HAP-1 (cell line): ENCODE measurements around the gene ROBO4.

Experiments
- DNase-seq, 2 experiments: peaks; one replicate each; pipeline ENCODE4 v3.0.0-alpha.2; 2016 to 2020; ENCODE audit warnings: low spot score in 2 of 2
- H3K27me3 ChIP-seq: fragments of 250-450 bp; sonication (Bioruptor Pico); 2 replicates; pipeline ENCODE4 v1.5.1; 2020; ENCODE audit warnings: low read depth, mild to moderate bottlenecking, moderate library complexity
- H3K36me3 ChIP-seq: fragments of 250-450 bp; sonication (Bioruptor Pico); replicated peaks from 2 replicates; pipeline ENCODE4 v1.5.1; 2020; ENCODE audit warnings: mild to moderate bottlenecking
- H3K4me1 ChIP-seq: fragments of 250-450 bp; sonication (Bioruptor Pico); 2 replicates; pipeline ENCODE4 v1.5.1; 2020; ENCODE audit warnings: mild to moderate bottlenecking
- H3K4me3 ChIP-seq: fragments of 250-450 bp; sonication (Bioruptor Pico); 2 replicates; pipeline ENCODE4 v1.5.1; 2020; ENCODE audit warnings: mild to moderate bottlenecking, moderate library complexity
- H3K9me3 ChIP-seq: fragments of 250-450 bp; sonication (Bioruptor Pico); 2 replicates; pipeline ENCODE4 v1.5.1; 2020; ENCODE audit warnings: mild to moderate bottlenecking, moderate library complexity
- in situ Hi-C: fragments of 300-500 bp; cut with MboI; formaldehyde crosslinking; loops from 3 replicates; pipeline ENCODE4 v1.14.3; 2020; ENCODE audit warnings: low sequenced_read_pairs, inconsistent platforms, mixed read lengths

Gene ROBO4

DNA sequence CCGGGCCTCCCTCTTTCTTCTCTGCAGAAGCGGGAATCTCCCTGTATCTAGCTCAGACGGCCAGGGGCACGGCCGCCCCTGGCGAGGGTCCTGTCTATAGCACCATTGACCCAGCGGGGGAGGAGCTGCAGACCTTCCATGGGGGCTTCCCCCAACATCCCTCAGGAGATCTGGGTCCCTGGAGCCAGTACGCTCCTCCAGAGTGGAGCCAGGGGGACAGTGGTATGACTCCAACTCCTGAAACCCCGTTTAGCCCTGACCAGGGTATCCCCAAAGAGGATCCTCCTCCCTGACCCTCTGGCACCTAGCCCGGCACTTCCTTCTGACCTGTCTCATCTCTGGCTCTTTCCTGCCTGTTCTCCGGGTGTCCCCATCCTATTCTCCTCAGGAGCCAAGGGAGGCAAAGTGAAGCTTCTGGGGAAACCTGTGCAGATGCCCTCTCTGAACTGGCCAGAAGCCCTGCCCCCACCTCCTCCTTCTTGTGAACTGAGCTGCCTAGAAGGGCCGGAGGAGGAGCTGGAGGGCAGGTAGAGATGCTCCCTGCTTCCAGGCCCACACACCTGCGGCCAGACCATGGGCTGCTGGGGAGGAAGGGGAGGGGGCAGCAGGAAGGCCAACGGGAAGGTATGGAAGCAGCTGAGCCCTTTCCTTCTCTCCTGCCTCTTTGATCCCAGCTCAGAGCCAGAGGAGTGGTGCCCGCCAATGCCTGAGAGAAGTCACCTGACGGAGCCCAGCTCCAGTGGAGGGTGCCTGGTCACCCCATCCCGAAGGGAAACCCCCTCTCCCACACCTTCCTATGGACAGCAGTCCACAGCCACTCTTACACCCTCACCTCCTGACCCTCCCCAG, 19.5 kb downstream of the ROBO4 start:
- in situ Hi-C loops, result no loop called here
- Histone ChIP-seq H3K9me3 (no peaks in the 10 kb centered on the region), H3K36me3 (no peaks in the 10 kb centered on the region), H3K4me3 (no peak overlapping the region), H3K27me3 (no peaks in the 10 kb centered on the region; the same call in 1 of the 2 replicates), H3K4me1 (peaks cover 4% of the 10 kb centered on the region)
- no peak for DNase-seq

DNA sequence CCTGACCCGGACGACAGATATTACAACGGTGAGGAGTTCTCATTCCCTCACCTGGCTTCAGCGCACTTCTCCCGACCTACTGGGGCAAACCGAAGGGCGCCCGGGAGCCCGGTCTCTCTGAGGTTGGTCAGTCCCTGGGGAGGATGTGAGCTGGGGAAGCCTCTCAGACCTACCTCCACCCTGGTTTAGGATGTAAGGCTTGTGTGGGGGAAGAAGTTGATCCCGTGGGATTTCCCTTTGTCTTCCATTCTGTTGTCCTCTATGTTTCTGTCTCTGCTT, 20.1 kb downstream of the ROBO4 start:
- H3K36me3 ChIP-seq, result no peaks in the 10 kb centered on the region
- DNase-seq, result no peak
- no peaks in the 10 kb centered on the region for H3K9me3 ChIP-seq
- in situ Hi-C loops, result no loop called here
- H3K27me3 ChIP-seq, result peaks cover 4% of the 10 kb centered on the region
- H3K4me3 ChIP-seq, result no peak overlapping the region
- H3K4me1 ChIP-seq, result peaks cover 4% of the 10 kb centered on the region

DNA sequence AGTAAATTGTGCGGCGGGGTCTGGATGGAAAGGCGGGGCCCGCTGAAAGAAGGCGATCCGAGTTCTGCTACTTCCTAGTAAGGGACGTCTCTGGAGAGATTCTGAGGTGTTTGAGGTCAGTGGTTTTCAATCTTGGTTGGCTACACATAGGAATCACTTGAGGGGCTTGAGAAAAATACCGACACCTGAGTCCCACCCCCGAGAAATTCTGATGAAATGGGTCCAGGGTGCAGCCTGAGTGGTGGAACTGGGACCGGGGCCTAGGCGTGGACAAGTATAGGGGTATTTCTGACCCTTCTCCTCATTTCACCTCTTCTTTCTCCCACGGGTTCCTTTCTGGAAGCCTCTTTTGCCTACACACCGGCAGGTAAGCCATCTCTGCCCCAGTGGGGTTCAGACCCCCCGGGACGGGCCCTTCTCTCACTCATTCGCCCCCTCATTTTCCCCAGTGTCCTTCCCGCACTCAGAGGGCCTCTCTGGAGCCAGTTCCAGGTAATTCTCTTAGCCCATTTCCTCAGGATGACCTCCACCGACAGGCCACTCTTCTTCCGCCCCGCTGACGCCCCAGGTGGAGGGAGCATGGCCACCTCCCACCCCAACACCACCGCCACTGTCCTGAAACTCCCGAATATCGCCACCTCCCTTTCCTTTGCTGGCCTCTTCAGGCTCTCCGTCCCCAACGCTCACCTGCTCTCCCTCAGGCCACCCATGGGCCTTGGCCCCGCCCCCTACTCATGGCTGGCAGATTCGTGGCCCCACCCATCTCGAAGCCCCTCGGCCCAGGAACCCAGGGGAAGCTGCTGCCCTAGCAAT, 20.6 kb downstream of the ROBO4 start:
- Histone ChIP-seq H3K9me3 (no peaks in the 10 kb centered on the region), H3K36me3 (no peaks in the 10 kb centered on the region), H3K4me1 (peaks cover 4% of the 10 kb centered on the region), H3K4me3 (peak overlapping the region; percentile 52), H3K27me3 (peaks cover 6% of the 10 kb centered on the region)
- in situ Hi-C loops, result no loop called here
- DNase-seq, result no peak

DNA sequence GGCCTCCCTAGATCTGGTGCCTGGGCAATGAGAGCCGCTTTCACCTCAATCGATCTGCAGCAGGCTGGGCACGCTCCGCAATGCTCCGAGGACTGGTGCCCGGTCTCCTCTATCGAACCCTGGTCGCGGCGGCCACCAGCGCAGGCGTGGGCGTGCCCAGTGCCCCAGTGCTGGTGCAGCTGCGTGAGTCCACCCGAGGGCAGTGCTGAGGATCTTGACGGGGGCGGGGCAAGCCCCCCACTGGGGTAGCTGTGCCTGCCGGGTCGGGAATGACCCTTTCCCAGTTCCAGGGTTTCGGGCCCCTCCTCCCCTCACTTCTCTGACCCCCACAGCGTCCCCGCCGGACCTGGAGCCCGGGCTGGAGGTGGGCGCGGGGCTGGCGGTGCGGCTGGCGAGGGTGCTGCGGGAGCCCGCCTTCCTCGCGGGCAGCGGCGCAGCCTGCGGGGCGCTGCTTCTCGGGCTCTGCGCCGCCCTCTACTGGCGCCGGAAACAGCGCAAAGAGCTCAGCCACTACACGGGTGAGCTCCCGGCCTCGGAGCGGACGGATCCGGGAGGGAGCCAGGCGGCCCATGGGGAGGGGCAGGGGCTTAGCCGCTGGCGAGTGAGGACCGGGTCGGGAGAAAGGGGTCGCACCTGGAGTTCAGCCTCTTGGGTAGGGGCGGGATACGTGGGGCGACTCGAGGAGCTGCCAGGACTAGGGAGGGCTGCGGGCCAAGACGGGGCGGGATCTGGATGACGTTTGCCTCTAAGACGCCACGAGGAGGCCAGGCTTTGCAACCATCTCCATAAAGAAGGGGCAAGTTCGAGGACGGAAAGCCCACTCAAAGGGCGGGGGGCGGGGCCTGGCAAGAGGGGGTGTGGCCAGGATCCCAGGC, 21.5 kb downstream of the ROBO4 start:
- Histone ChIP-seq H3K4me1 (peaks cover 4% of the 10 kb centered on the region), H3K27me3 (peaks cover 15% of the 10 kb centered on the region), H3K36me3 (no peaks in the 10 kb centered on the region), H3K4me3 (peak overlapping the region; percentile 52), H3K9me3 (no peaks in the 10 kb centered on the region)
- DNase-seq, result peak; percentile 84 to 92
- in situ Hi-C loops, result no loop called here

DNA sequence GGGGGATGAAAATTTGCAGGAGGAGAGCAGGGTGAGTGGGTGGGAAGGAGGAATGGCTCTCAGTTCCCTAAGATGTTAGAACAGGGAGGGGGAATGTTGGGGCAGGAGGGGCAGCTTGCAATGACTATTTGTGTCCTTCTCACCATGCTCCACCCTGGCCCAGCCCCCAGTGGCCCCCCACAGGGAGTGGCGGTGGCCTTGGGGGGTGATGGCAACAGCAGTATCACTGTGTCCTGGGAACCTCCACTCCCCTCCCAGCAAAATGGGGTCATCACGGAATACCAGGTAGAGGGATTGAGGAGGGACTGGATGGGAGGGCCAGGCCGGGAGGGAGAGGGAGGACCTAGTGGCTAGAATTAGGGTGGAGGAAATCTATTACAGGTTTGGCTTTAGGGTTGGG, 22.3 kb downstream of the ROBO4 start:
- in situ Hi-C loops, result no loop called here
- Histone ChIP-seq H3K4me3 (peak overlapping the region; percentile 52; the same call in 1 of the 2 replicates), H3K4me1 (peaks cover 4% of the 10 kb centered on the region), H3K27me3 (peaks cover 23% of the 10 kb centered on the region), H3K9me3 (no peaks in the 10 kb centered on the region), H3K36me3 (no peaks in the 10 kb centered on the region)
- DNase-seq, result no peak

DNA sequence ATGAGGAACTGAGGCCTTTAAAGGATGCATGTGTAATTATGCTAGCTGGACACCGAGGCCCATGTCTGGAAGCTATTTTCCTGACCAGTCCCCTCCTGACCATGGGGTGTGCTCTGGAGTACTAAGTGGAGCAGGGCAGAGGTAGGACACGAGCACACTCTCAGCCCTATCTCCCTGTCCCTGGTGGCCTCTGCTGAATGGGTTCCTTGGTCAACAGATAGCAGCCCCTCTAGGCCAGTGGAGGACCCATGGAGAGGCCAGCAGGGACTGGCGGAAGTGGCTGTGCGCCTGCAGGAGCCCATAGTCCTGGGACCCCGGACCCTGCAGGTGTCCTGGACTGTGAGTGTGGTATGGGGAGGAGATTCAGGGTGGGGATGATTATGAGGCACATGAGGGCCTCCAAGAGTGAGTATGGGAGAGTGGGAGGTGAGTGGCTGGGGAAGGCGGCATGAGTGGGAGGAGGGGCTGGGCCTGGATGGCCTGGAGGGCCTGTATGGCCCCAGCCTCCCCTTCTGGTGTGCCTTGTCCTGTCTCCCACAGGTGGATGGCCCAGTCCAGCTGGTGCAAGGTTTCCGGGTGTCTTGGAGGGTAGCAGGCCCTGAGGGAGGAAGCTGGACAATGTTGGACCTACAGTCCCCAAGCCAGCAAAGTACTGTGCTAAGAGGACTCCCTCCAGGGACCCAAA, 23.0 kb downstream of the ROBO4 start:
- in situ Hi-C loops, result loop anchor here (25.0 kb wide), 1 partner anchor 462 kb away; the partner anchor contains the start of gene OR8B4
- H3K9me3 ChIP-seq, result no peaks in the 10 kb centered on the region
- H3K4me3 ChIP-seq, result no peak overlapping the region
- H3K4me1 ChIP-seq, result peaks cover 4% of the 10 kb centered on the region
- no peaks in the 10 kb centered on the region for H3K36me3 ChIP-seq
- DNase-seq, result no peak
- peaks cover 29% of the 10 kb centered on the region for H3K27me3 ChIP-seq

DNA sequence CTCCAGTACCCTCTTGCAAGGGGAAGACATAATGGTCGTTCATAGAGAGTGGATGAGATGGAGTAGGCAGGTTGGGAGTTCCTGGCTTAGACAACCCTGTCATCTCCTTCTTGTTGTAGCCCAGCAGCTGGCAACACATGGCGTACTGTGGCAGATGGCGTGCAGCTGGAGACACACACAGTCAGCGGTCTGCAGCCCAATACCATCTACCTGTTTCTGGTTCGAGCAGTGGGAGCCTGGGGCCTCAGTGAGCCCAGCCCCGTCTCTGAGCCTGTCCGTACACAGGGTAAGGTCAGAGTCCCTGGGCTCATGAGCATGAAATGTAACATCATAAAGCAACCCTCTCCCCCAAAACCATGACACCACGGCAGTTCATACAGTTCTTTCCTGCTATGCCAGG, 23.7 kb downstream of the ROBO4 start:
- in situ Hi-C loops, result loop anchor here (25.0 kb wide), 1 partner anchor 462 kb away; the partner anchor contains the start of gene OR8B4
- H3K4me3 ChIP-seq, result no peak overlapping the region
- H3K4me1 ChIP-seq, result peaks cover 4% of the 10 kb centered on the region
- peaks cover 37% of the 10 kb centered on the region for H3K27me3 ChIP-seq
- no peak for DNase-seq
- H3K9me3 ChIP-seq, result no peaks in the 10 kb centered on the region
- H3K36me3 ChIP-seq, result no peaks in the 10 kb centered on the region

DNA sequence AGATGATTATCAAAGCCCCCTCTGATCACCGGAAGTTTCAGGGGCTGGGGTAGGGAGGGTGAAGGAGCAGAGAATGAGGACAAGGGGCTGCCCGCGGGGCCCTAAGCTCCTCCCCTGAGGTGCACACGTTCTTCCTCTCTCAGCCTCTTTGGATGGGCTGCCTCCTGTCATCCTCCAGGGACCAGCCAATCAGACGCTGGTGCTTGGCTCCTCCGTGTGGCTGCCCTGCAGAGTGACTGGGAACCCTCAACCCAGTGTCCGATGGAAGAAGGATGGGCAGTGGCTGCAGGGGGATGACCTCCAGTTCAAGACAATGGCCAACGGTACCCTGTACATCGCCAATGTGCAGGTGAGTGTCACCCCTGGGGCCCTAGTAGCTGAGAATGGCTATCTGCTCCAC, 24.9 kb downstream of the ROBO4 start:
- no peak for DNase-seq
- peaks cover 49% of the 10 kb centered on the region for H3K27me3 ChIP-seq
- H3K36me3 ChIP-seq, result no peaks in the 10 kb centered on the region
- peaks cover 4% of the 10 kb centered on the region for H3K4me1 ChIP-seq
- H3K9me3 ChIP-seq, result no peaks in the 10 kb centered on the region
- no peak overlapping the region for H3K4me3 ChIP-seq
- in situ Hi-C loops, result loop anchor here (25.0 kb wide), 1 partner anchor 460 kb away; the partner anchor contains the start of gene OR8B4

DNA sequence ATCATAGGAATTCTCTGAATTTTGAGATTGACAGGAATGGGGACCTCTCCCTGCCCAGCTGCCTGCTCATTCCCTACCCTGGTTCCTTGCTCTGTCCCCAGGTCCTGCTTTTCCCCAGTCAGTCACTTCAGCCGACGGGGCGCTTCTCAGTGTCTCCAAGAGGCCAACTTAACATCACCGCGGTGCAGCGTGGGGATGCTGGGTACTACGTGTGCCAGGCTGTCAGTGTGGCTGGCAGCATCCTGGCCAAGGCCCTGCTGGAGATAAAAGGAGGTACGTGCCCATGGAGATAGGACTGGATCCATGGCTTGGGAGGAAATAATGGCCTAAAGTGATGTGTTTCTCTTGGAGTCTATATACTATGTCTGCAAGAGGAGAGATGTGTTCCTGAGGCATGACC, 25.4 kb downstream of the ROBO4 start:
- in situ Hi-C loops, result loop anchor here (25.0 kb wide), 1 partner anchor 460 kb away; the partner anchor contains the start of gene OR8B4
- no peak overlapping the region for H3K4me3 ChIP-seq
- H3K4me1 ChIP-seq, result peaks cover 4% of the 10 kb centered on the region
- H3K27me3 ChIP-seq, result peaks cover 51% of the 10 kb centered on the region
- no peaks in the 10 kb centered on the region for H3K9me3 ChIP-seq
- no peak for DNase-seq
- no peaks in the 10 kb centered on the region for H3K36me3 ChIP-seq

DNA sequence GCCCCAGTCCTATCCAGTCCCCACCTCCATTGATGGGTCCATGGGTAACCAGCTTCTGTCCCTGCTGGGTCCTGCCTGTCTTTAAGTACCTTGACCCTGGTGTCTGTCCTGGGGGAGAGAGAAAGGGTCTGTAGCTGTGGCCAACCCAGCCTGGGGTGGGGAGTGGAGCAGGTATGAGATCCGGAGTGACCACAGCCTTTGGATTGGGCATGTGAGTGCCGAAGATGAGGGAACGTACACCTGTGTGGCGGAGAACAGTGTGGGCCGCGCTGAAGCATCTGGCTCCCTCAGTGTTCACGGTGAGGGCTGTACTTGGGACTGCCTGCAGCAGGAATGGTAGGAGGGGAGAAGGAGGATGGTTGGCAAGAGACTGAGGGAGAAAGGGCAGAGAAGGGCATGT, 27.2 kb downstream of the ROBO4 start:
- H3K27me3 ChIP-seq, result peaks cover 70% of the 10 kb centered on the region
- no peaks in the 10 kb centered on the region for H3K36me3 ChIP-seq
- no peak overlapping the region for H3K4me3 ChIP-seq
- DNase-seq, result no peak
- H3K4me1 ChIP-seq, result peaks cover 3% of the 10 kb centered on the region; the same call in 1 of the 2 replicates
- no peaks in the 10 kb centered on the region for H3K9me3 ChIP-seq
- in situ Hi-C loops, result loop anchor here (25.0 kb wide), 1 partner anchor 458 kb away; the partner anchor contains the start of gene OR8B4

DNA sequence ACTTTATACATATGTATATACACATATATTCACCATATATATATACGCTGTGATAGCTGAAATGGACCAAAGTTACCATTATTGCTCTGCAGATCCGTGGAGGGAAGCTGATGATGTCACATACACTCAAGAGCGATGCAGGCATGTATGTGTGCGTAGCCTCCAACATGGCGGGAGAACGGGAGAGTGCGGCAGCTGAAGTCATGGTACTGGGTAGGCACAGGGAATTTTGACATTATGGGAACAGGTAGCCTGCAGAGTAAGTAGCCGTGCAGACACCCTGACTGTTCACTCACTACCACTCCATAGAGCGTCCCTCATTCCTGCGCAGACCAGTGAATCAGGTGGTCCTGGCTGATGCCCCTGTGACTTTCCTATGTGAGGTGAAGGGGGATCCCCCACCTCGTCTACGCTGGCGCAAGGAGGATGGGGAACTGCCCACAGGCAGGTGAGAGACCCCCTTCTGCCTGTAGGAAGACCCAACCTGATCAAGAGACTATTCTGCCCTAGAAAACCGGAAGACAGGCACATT, 27.7 kb downstream of the ROBO4 start:
- Histone ChIP-seq H3K4me1 (peaks cover 3% of the 10 kb centered on the region; the same call in 1 of the 2 replicates), H3K9me3 (no peaks in the 10 kb centered on the region), H3K4me3 (no peak overlapping the region), H3K36me3 (no peaks in the 10 kb centered on the region), H3K27me3 (peaks cover 75% of the 10 kb centered on the region)
- in situ Hi-C loops, result loop anchor here (10.0 to 25.0 kb wide), 2 partner anchors 225 to 458 kb away; partner anchors contain the start of gene OR8B4
- no peak for DNase-seq

DNA sequence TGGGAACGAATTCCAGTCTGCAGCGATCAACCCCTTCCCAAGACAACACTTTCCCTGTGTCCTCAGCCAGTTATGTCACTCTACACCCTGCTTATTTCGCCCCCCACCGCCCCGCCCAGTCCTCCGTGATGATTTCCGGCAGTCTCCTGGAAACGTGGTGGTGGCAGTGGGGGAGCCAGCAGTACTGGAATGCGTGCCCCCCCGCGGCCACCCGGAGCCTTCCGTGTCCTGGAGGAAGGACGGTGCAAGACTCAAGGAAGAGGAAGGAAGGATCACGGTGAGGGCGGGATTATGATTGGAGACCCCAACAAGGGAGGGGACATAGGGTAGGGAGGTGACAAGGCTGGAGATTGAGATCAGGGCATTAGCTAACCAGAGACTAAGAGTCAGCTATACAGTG, 28.3 kb downstream of the ROBO4 start:
- H3K4me1 ChIP-seq, result peaks cover 3% of the 10 kb centered on the region; the same call in 1 of the 2 replicates
- no peaks in the 10 kb centered on the region for H3K36me3 ChIP-seq
- no peaks in the 10 kb centered on the region for H3K9me3 ChIP-seq
- DNase-seq, result no peak
- H3K4me3 ChIP-seq, result no peak overlapping the region
- H3K27me3 ChIP-seq, result peaks cover 81% of the 10 kb centered on the region
- in situ Hi-C loops, result loop anchor here (10.0 to 25.0 kb wide), 2 partner anchors 225 to 457 kb away; partner anchors contain the start of gene OR8B4
